Endodermal cell (in vitro differentiated cells): ENCODE measurements around the gene CENPW. TPM values are rescaled to one million over a fixed set of nuclear protein-coding genes. Genes with fewer than 3 reads are reported as not detected.

ENCODE experiments used
- DNase-seq: peaks from one replicate; pipeline ENCODE4 v3.0.0-alpha.2; 2017
- H3K27ac ChIP-seq: 2 replicates; pipeline ENCODE4 v1.5.1; 2013; ENCODE audit warnings: mild to moderate bottlenecking, low read depth, low read length, moderate library complexity
- H3K27me3 ChIP-seq: 2 replicates; pipeline ENCODE4 v1.6.1; 2013; ENCODE audit warnings: mild to moderate bottlenecking, low read length, moderate library complexity; ENCODE audit not compliant: insufficient read depth, control insufficient read depth, poor library complexity, severe bottlenecking
- H3K36me3 ChIP-seq: 2 replicates; pipeline ENCODE4 v1.7.0; 2013; ENCODE audit warnings: mild to moderate bottlenecking, low read length, moderate library complexity; ENCODE audit not compliant: control insufficient read depth, insufficient read depth
- H3K4me1 ChIP-seq: one replicate; pipeline ENCODE4 v1.7.0; 2013; ENCODE audit warnings: low read length; ENCODE audit not compliant: control insufficient read depth, insufficient read depth
- H3K4me3 ChIP-seq: 2 replicates; pipeline ENCODE4 v1.5.1; 2013; ENCODE audit warnings: mild to moderate bottlenecking, low read length, moderate library complexity
- H3K9ac ChIP-seq: 2 replicates; pipeline ENCODE4 v1.6.1; 2013; ENCODE audit warnings: mild to moderate bottlenecking, low read length, moderate library complexity; ENCODE audit not compliant: poor library complexity, severe bottlenecking; ENCODE audit errors: extremely low read depth
- H3K9me3 ChIP-seq: 2 replicates; pipeline ENCODE4 v1.6.1; 2013; ENCODE audit warnings: mild to moderate bottlenecking, low read length, moderate library complexity; ENCODE audit not compliant: control insufficient read depth
- H3K27ac Mint-ChIP-seq: 2 replicates; pipeline ENCODE4 v1.8.0; 2020; ENCODE audit warnings: mixed read lengths
- H3K27me3 Mint-ChIP-seq: 2 replicates; pipeline ENCODE4 v1.8.0; 2021; ENCODE audit warnings: mild to moderate bottlenecking, mixed read lengths; ENCODE audit not compliant: insufficient read depth
- H3K36me3 Mint-ChIP-seq: 2 replicates; pipeline ENCODE4 v1.8.0; 2020; ENCODE audit warnings: low read depth, mixed read lengths
- H3K4me1 Mint-ChIP-seq: 2 replicates; pipeline ENCODE4 v1.8.0; 2020; ENCODE audit warnings: mixed read lengths
- H3K4me3 Mint-ChIP-seq: 2 replicates; pipeline ENCODE4 v1.8.0; 2020; ENCODE audit warnings: mild to moderate bottlenecking, moderate library complexity, mixed read lengths
- H3K9me3 Mint-ChIP-seq: 2 replicates; pipeline ENCODE4 v1.8.0; 2020; ENCODE audit warnings: mild to moderate bottlenecking, mixed read lengths
- CTCF ChIP-seq: fragments of 200-600 bp; sonication (generic); conservative IDR thresholded peaks from 2 replicates; pipeline ENCODE4 v1.5.0; 2021; ENCODE audit warnings: antibody characterized with exemption, mild to moderate bottlenecking
- WGBS, 2 experiments: methylation state at CpG; one replicate each; pipeline versions ENCODE4 v1.1.5 to v1.1.7; 2013; ENCODE audit warnings: missing lambda C conversion rate in 2 of 2, mixed read lengths in 1 of 2; ENCODE audit not compliant: insufficient coverage in 1 of 2, insufficient read length in 1 of 2; 5-methylcytosine and 5-hydroxymethylcytosine counted together
- total RNA-seq, 2 donors: library from RNA; stranded (reverse); fragmentation: NEBNext Ultra II Directional in 1 of 2; extraction: Animal tissue kit (Norgen Biotek cat#: 25700) in 1 of 2; gene quantifications; 2 replicates in 1 of 2; 3 replicates in 1 of 2; pipeline ENCODE4 v1.2.1, GENCODE V29; 2021

The CENPW gene
- total RNA-seq, 2 donors from 2014 or later = 42.2 to 57.4 TPM

- no peak overlapping the region for H3K27ac Mint-ChIP-seq
- TF ChIP-seq CTCF = no peak
- H3K27ac ChIP-seq = no peak overlapping the region
- no peak overlapping the region for H3K9ac ChIP-seq
- H3K4me1 ChIP-seq = no peaks in the 10 kb centered on the region
- no peaks in the 10 kb centered on the region for H3K27me3 Mint-ChIP-seq
- peaks cover 5% of the 10 kb centered on the region for H3K9me3 ChIP-seq
- H3K9me3 Mint-ChIP-seq = peaks cover 9% of the 10 kb centered on the region
- H3K27me3 ChIP-seq = no peaks in the 10 kb centered on the region
- no peak overlapping the region for H3K4me3 ChIP-seq
- H3K4me3 Mint-ChIP-seq = no peak overlapping the region
- H3K4me1 Mint-ChIP-seq = no peaks in the 10 kb centered on the region
- no peaks in the 10 kb centered on the region for H3K36me3 ChIP-seq
- H3K36me3 Mint-ChIP-seq = peaks cover 10% of the 10 kb centered on the region
- no peak for DNase-seq
- WGBS, 2 experiments = 83% methylated on average over 2 of the region's 2 CpGs; no CpG with 5 or more reads in 1 of the 2 experiments
Measured at GRCh38 chr6:126376682-126377081, 36.8 kb downstream of the CENPW start.

GRCh38 chr6:126377594-126378153 is 37.8 kb downstream of the CENPW start:
- Mint-ChIP-seq H3K27me3 (no peaks in the 10 kb centered on the region), H3K9me3 (peaks cover 10% of the 10 kb centered on the region), H3K27ac (no peak overlapping the region), H3K4me1 (no peaks in the 10 kb centered on the region), H3K36me3 (peaks cover 10% of the 10 kb centered on the region), H3K4me3 (no peak overlapping the region)
- H3K27ac ChIP-seq = no peak overlapping the region
- no peak overlapping the region for H3K4me3 ChIP-seq
- H3K27me3 ChIP-seq = no peaks in the 10 kb centered on the region
- H3K9me3 ChIP-seq = peaks cover 5% of the 10 kb centered on the region
- no peak for DNase-seq
- no peak overlapping the region for H3K9ac ChIP-seq
- 96% methylated on average over 2 of the region's 2 CpGs; no CpG with 5 or more reads in 1 of the 2 experiments for WGBS, 2 experiments
- H3K36me3 ChIP-seq = no peaks in the 10 kb centered on the region
- no peak for TF ChIP-seq CTCF
- no peaks in the 10 kb centered on the region for H3K4me1 ChIP-seq

GRCh38 chr6:126380072-126380583 is 40.2 kb downstream of the CENPW start:
- Histone ChIP-seq H3K27ac (no peak overlapping the region), H3K4me3 (no peak overlapping the region), H3K27me3 (no peaks in the 10 kb centered on the region), H3K9ac (no peak overlapping the region), H3K4me1 (no peaks in the 10 kb centered on the region), H3K36me3 (no peaks in the 10 kb centered on the region), H3K9me3 (peaks cover 10% of the 10 kb centered on the region)
- TF ChIP-seq CTCF = no peak
- DNase-seq = no peak
- Mint-ChIP-seq H3K4me1 (no peaks in the 10 kb centered on the region), H3K9me3 (peaks cover 31% of the 10 kb centered on the region), H3K4me3 (no peak overlapping the region), H3K36me3 (peaks cover 10% of the 10 kb centered on the region), H3K27me3 (no peaks in the 10 kb centered on the region), H3K27ac (no peak overlapping the region)
- WGBS, 2 experiments = 90 to 94% methylated on average over 1 of the region's 1 CpG
